NCI-H524 treated with DMSO at 0.1 percent for 48 hours (cell line): ENCODE data around the gene PHPT1.
"Not testable (repeated sequence)": the region's sequence is repeated elsewhere in the genome, so short reads cannot be mapped to it uniquely, and the experiment has no call there.

ENCODE experiments used
- DNase-seq: peaks from one replicate; lab custom pipeline; 2025; lab: John Stamatoyannopoulos, UW

Gene PHPT1

DNA sequence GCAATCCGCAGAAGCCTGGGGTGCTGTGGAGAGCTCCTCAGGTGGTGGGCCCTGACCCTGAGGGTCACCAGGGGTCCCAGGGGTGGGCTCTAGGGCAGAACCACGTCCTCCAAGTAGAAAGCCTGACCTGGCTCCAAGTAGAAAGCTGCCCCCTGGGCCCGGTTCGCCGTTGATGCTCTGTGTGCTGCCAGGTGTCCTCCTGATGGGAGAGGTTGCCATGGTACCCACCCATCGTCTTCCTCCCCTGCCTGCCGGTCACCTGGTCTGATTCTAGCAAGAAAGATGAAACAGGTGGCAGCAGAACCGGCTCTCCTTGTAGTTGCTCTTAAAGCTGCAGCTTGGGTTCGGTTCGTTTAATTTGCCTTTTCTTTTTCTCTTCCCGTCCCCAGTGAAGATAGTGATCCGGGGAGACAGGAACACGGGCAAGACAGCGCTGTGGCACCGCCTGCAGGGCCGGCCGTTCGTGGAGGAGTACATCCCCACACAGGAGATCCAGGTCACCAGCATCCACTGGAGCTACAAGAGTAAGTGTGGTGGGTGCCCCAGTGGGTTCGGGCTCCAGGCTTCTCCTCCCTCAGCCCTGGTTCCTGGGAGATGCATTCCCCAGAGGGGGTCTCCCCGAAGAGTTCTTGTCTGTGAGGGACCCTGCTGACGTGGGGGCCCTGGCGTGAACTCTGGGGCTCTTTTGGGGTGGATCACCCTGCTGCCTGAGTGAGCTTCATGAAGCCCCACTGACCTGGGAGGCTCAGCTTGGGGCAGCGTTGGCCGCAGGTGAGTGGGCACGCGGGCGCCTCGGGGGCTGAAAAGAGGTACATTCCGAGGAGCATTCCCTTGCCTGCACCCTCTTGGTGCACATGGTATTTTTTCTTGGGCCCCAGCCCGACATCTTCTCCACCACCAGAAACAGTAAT is 25.8 kb upstream of the PHPT1 start:
- no peak for DNase-seq

GRCh38 chr9:136824496-136825225 is 24.5 kb upstream of the PHPT1 start:
- no peak for DNase-seq

DNA sequence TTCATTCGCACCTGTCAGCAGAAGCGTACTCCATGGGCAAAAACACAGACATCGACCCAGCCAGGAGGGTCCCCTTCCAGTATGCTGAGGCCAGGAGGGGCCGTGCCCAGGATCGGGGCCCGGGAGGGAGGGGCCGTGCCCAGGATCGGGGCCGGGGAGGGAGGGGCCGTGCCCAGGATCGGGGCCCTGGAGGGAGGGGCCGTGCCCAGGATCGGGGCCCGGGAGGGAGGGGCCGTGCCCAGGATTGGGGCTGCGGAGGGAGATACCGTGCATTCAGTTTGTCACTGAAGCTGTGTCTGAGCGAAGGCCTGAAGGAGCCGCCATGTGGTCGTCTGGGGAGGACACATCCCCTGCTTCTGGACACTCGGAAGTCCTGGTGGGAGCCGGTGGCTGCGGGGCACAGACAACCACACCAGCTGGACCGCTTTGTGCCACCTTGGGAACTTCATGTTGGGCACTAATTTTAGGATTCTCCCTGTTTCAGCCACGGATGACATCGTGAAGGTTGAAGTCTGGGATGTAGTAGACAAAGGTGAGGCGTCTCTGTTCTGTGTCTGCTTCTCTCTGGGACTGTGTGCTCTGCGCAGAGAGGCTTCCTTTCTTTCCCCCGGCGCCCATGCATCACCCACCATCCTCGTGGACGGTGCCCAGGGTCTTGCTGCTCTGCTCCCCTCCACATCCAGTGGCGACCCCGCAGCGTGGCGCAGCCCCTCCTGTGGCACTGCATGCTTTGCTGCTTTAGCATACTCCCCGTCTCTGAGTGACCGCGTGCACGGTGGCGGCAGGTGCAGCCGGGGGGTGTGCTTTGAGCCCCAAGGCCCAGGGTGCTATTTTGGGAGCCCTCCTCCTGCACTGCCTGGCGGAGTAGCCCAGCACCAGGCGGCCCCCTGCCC is 23.7 kb upstream of the PHPT1 start:
- DNase-seq: no peak

DNA sequence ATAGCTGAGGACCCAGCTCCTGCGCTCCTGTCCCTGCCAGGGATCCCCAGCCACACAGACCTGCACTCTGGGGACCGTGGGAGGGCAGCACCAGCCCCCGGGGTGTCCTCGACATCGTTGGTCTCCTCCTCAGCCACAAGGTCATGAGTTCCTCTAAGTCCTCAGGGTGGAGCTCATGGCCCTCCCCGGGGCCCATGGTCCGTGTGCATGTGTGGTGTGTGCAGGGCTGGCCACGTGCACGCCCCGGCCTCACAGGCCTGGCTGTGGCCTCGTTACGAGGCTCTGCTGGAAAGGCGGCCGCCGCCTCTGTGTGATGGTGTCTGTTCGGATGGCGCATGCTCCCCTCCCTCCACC is 23.0 kb upstream of the PHPT1 start:
- DNase-seq: no peak

DNA sequence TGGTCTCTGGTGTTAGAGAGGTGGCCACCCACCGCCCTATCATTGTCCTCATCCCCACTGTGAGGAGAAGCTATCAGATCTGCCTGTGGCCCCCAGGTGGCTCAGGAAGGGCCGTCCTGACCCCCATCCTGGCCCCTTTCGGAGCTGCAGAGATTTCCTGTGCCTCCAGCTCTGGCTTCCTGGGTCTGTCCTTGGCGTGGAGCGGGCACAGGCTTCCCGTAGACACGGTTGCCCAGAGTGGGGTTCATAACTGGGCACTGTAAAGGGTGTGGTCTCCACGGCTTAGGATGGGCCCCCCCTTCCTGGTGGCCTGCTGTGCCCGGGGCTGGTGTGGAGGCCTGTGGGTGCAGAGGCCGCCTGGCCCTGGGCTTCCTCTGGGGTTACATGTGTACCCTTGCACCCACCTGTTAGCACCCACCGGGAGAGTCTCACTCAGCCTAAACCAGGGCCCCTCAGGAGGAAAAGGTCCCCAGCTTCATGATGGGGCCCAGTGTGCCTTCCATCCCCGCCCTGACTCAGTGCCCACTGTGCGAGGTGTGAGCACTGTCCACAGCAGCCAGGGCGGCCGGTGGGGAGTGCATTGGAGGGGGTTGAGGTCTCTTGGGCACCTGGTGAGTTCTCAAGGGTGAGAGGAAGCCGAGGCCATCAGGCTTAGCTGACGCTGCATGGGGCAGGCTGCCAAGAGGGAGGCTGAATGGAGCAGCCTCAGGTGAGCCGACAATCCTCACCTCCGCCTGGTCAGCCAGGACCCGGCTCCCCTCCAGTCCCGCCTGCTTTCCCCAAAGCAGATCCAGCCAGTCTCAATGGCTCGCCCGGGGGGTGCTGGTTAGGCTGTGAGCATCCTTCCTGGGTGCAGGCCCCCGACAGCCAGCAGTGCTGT is 22.3 kb upstream of the PHPT1 start:
- DNase-seq: no peak

DNA sequence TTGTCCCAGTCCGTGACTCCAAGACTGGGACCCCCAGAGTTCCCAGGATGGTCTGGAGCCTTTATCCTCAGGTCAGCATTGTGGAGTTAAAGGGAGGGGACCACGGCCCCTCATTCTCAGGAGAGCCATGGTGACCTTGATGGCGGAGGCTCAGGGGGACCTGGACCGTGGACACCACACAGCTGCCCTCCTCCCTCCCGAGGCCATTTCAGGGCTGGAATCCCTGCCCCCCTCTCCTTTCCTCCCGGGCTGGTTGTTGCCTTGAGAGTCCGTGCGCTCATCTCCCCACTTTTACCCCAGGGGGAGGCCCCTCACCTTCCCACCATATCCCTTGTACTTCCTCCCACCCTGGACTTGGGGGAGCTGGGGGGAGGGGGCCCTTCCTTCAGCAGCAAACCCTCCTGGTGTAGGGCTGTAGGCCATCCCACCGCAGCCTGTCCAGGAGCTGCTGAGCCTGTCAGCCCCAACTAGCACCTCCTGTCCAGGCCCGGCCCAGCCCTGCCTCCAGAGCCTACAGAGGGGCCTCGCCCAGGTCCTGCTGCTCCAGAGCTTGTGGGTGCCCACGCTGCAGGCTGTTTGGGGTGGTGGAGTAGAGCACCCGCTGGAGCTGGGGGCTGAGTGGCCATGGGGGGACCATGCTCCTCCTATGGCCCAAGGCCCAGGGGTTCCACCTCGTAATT is 21.3 kb upstream of the PHPT1 start:
- DNase-seq: no peak

- no peak for DNase-seq
Measured at GRCh38 chr9:136828474-136829140, 20.6 kb upstream of the PHPT1 start.

GRCh38 chr9:136829412-136829811 is 19.8 kb upstream of the PHPT1 start:
- no peak for DNase-seq

- DNase-seq: no peak
Measured at GRCh38 chr9:136829981-136830885, 19.0 kb upstream of the PHPT1 start.

DNA sequence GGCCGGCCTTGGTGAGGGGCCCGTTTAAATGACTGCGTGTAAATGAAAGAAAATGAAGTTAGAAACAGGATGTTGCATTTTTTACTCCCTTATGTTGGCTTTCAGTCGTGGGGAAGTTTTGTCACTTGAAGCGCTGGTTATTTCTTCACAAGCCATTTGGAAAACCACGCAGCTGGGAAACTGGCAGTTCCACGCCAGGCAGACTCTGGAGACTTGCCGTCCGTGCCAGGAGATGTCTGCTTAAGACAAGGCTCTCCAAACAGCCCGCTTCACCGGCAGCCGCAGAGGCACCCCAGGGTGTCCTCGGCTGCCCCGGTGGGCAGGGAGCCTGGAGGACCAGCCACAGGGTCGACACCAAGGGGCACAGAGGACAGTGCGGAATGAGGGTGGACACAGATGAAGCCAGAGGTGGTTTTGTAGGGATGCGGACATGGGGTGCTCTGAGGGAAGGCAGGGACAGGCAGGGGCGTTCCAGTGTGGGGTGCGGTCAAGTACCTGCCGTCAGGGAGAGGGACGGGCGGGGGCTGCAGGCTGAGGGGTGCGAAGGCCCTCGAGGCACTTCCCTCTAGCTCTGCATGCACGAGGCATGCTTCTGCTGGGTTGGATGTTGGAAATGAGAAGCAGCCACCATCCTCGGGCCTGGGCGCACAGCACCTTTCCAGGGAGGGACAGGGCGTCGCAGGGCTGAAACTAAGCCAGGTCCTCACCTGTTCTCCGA is 18.0 kb upstream of the PHPT1 start:
- DNase-seq: no peak

- DNase-seq: no peak
Measured at GRCh38 chr9:136831720-136832104, 17.5 kb upstream of the PHPT1 start.

DNA sequence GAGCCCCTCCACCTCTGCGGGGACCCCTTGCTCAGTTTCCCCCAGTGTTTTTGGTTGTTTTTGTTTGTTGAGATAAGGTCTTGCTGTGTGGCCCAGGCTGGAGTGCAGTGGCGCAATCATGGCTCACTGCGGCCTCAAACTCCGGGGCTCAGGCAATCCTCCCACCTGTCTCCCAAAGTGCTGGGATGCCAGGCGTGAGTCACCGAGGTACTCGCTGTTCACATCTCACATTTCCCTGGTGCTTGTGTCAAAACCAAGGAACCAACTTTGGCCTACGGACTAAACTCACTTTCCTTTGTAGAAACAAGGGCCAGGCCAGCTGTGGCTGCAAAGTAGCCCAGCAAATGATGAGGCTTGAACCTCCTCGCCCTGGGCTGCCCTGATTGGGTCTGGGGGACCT is 16.6 kb upstream of the PHPT1 start:
- DNase-seq: no peak

DNA sequence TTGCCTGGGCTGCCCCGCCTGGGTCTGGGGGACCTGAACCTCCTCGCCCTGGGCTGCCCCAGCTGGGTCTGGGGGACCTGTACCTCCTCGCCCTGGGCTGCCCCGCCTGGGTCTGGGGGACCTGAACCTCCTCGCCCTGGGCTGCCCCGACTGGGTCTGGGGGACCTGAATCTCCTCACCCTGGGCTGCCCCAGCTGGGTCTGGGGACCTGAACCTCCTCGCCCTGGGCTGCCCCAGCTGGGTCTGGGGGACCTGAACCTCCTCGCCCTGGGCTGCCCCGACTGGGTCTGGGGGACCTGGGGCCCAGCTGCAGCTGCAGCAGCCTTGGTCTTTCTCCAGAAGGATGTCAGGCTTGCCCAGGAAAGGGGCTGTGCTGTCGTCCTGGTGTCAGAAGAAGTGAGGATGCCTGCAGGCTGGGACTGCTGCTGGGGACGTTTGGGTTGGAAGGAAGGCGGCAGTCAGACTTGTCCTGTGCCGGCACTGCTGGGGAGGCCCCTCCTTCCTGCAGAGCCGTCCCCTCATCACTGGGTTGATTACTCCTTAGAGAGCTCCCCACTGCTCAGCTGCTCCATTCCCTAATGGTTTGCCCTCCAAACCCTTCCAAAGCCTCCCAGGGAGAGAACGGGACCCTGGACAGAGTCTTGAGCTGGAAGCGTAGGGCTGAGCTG is 15.7 kb upstream of the PHPT1 start:
- not testable (repeated sequence) for DNase-seq

GRCh38 chr9:136835162-136835931 is 13.9 kb upstream of the PHPT1 start:
- no peak for DNase-seq

GRCh38 chr9:136835932-136836904 is 13.0 kb upstream of the PHPT1 start:
- no peak for DNase-seq
